GM23248 (cell line): ENCODE data around the gene FAAH.

Source experiments
- EZH2 ChIP-seq: fragments of 200-600 bp; sonication (generic); IDR thresholded peaks from 2 replicates; pipeline ENCODE4 v1.6.1; 2018; ENCODE audit warnings: antibody characterized with exemption, mild to moderate bottlenecking; ENCODE audit not compliant: insufficient read depth, poor library complexity, severe bottlenecking
- EZH2phosphoT487 ChIP-seq: fragments of 200-600 bp; sonication (generic); IDR thresholded peaks from 2 replicates; pipeline ENCODE4 v1.6.1; 2018; ENCODE audit warnings: antibody characterized with exemption, moderate library complexity, mild to moderate bottlenecking, low read depth; ENCODE audit not compliant: insufficient read depth

- TF ChIP-seq EZH2: no peak
- TF ChIP-seq EZH2phosphoT487: no peak
Observed at GRCh38 chr1:46369542-46370213, 24.4 kb upstream of the FAAH start.
